Panc1 (cell line): ENCODE data around the gene CBX2. TPM values are rescaled to one million over a fixed set of nuclear protein-coding genes. Genes with fewer than 3 reads are reported as not detected.

Experiments
- ATAC-seq: fragments of 200-7000 bp; cut with Tn5 transposase; 2 replicates; pipeline ENCODE4 v1.9.1; 2020; ENCODE audit warnings: mild to moderate bottlenecking, moderate library complexity
- BruUV-seq: library from RNA; stranded (reverse); fragments of 400-500 nt; replicated peaks from 2 replicates; lab custom pipeline; 2021; lab: Mats Ljungman, UMichigan
- CTCF ChIA-PET: fragments of 300-600 bp; sonication (Branson Sonifier 250); formaldehyde crosslinking; loops from one replicate; lab custom pipeline; 2022; ENCODE audit warnings: antibody characterized with exemption; lab: Charles Lee
- POLR2A ChIA-PET: fragments of 300-600 bp; sonication (Branson Sonifier 250); formaldehyde crosslinking; loops from one replicate; lab custom pipeline; 2022; ENCODE audit warnings: antibody characterized with exemption; lab: Charles Lee
- DNase-seq: peaks from one replicate; pipeline ENCODE4 v3.0.0-alpha.2; 2010; ENCODE audit warnings: low read depth, low spot score
- H3K27ac ChIP-seq: 2 replicates; pipeline ENCODE4 v1.5.1; 2011; ENCODE audit warnings: mild to moderate bottlenecking, low read length, inconsistent platforms
- H3K27me3 ChIP-seq: fragments of 200-500 bp; sonication (Bioruptor generic); 2 replicates; pipeline ENCODE4 v1.6.0; 2014; ENCODE audit warnings: low read length, inconsistent platforms; ENCODE audit not compliant: control insufficient read depth, insufficient read depth
- H3K36me3 ChIP-seq: fragments of 200-500 bp; sonication (Bioruptor generic); 2 replicates; pipeline ENCODE4 v1.5.1; 2014; ENCODE audit warnings: inconsistent platforms, mild to moderate bottlenecking, low read length, moderate library complexity; ENCODE audit not compliant: control insufficient read depth, insufficient read depth
- H3K4me1 ChIP-seq: 2 replicates; pipeline ENCODE4 v1.5.1; 2011; ENCODE audit warnings: inconsistent platforms, mild to moderate bottlenecking, low read length, moderate library complexity; ENCODE audit not compliant: control insufficient read depth, insufficient read depth
- H3K4me3 ChIP-seq, 2 experiments: 2 replicates each; pipeline ENCODE4 v1.5.1; 2011 to 2012; ENCODE audit warnings: low read depth in 2 of 2, low read length in 2 of 2, mild to moderate bottlenecking in 2 of 2, inconsistent platforms in 1 of 2, moderate library complexity in 1 of 2
- H3K9me3 ChIP-seq: fragments of 200-500 bp; sonication (Bioruptor generic); 2 replicates; pipeline ENCODE4 v1.5.1; 2014; ENCODE audit warnings: low read depth, mild to moderate bottlenecking, inconsistent platforms, low read length, moderate library complexity; ENCODE audit not compliant: control insufficient read depth, insufficient read depth
- POLR2AphosphoS5 ChIP-seq: IDR thresholded peaks from 2 replicates; pipeline ENCODE4 v1.6.1; 2012; ENCODE audit warnings: mild to moderate bottlenecking, low read depth, low read length, moderate library complexity
- REST ChIP-seq, 2 experiments: IDR thresholded peaks; 2 replicates each; pipeline ENCODE4 v1.6.1; 2011 to 2012; ENCODE audit warnings: low read depth in 2 of 2, control low read depth in 1 of 2, low read length in 1 of 2, mild to moderate bottlenecking in 1 of 2, moderate library complexity in 1 of 2; ENCODE audit not compliant: insufficient read depth in 1 of 2
- SIN3A ChIP-seq: IDR thresholded peaks from 2 replicates; pipeline ENCODE4 v1.6.1; 2012; ENCODE audit warnings: low read depth, mild to moderate bottlenecking, low read length, moderate library complexity, borderline replicate concordance; ENCODE audit not compliant: insufficient read depth
- TCF7L2 ChIP-seq: IDR thresholded peaks from 2 replicates; pipeline ENCODE4 v1.6.1; 2011; ENCODE audit warnings: mild to moderate bottlenecking, low read depth, low read length, inconsistent platforms
- in situ Hi-C: cut with HindIII; loops from 2 replicates; pipeline ENCODE4 v1.10.0; 2016; ENCODE audit warnings: low sequenced_read_pairs, low pct_unique_long_range_greater_than_20kb
- intact Hi-C: fragments of 100-400 bp; cut with micrococcal nuclease; formaldehyde crosslinking; loops from one replicate; pipeline ENCODE4 v1.10.0; 2022; ENCODE audit not compliant: unreplicated experiment
- total RNA-seq: library from RNA; stranded (reverse); gene quantifications from one replicate; pipeline ENCODE4 v1.2.1, GENCODE V29; 2021; ENCODE audit not compliant: unreplicated experiment
- TF ChIP-seq, protein P1 (sequence below): fragments of 450-650 bp; IDR thresholded peaks from 2 replicates; pipeline ENCODE4 v1.5.1; 2017; ENCODE audit warnings: mild to moderate bottlenecking

The CBX2 gene
- total RNA-seq, 1 experiment from 2014 or later, result 9.0 TPM

- POLR2A ChIA-PET, result no interaction called here
- DNase-seq (no peak), ATAC-seq (no peak)
- no peak overlapping the region for H3K27ac ChIP-seq
- TF ChIP-seq SIN3A (no peak), REST (IDR thresholded peaks at IDR 0.05; ENCODE audit: insufficient read depth in 1 of 2, low read depth in 2 of 2, low read length in 1 of 2) (no peak), TCF7L2 (no peak), POLR2AphosphoS5 (no peak)
- TF ChIP-seq, protein P1, sequence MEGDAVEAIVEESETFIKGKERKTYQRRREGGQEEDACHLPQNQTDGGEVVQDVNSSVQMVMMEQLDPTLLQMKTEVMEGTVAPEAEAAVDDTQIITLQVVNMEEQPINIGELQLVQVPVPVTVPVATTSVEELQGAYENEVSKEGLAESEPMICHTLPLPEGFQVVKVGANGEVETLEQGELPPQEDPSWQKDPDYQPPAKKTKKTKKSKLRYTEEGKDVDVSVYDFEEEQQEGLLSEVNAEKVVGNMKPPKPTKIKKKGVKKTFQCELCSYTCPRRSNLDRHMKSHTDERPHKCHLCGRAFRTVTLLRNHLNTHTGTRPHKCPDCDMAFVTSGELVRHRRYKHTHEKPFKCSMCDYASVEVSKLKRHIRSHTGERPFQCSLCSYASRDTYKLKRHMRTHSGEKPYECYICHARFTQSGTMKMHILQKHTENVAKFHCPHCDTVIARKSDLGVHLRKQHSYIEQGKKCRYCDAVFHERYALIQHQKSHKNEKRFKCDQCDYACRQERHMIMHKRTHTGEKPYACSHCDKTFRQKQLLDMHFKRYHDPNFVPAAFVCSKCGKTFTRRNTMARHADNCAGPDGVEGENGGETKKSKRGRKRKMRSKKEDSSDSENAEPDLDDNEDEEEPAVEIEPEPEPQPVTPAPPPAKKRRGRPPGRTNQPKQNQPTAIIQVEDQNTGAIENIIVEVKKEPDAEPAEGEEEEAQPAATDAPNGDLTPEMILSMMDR, result no peak
- H3K27me3 ChIP-seq, result no peaks in the 10 kb centered on the region
- in situ Hi-C loops, result no loop called here
- no TSS peak for BruUV-seq
- H3K36me3 ChIP-seq, result no peaks in the 10 kb centered on the region
- H3K9me3 ChIP-seq, result no peaks in the 10 kb centered on the region
- intact Hi-C loops, result no loop called here
- CTCF ChIA-PET, result interaction anchor here (0.6 kb wide), 2 partner anchors 11 to 59 kb away, joined by 4 read pairs; no protein-coding TSS in a partner anchor
- no peaks in the 10 kb centered on the region for H3K4me1 ChIP-seq
- H3K4me3 ChIP-seq, result no peak overlapping the region
Measured at GRCh38 chr17:79821331-79822095, 43.6 kb downstream of the CBX2 start.

DNA sequence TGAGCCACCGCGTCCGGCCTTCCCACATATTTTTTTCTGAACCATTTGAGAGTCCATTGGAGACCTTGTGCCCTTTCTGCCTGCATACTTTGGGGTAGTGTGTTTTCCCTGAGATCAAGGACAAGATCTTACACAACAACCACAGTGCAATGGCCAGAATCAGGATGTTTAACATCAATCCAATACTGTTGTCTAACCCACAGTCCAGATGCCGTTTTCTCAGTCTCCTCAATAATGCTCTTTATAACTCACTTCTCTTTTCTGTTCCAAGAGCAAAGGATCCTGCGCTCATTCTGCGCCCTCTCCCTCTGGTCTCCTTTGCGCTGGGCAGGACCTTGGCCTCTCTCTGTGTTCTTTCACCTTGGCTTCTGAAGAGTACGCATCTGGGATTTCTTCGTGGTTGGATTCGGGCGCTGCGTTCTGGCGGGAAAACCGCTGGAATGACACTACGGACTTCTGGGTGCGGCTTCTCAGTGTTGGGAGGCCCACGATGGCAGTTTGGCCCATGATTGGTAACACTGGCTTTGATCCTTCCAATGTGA lies 44.7 kb downstream of the CBX2 start:
- Histone ChIP-seq H3K9me3 (no peaks in the 10 kb centered on the region), H3K27ac (no peak overlapping the region), H3K4me1 (no peaks in the 10 kb centered on the region), H3K27me3 (no peaks in the 10 kb centered on the region), H3K36me3 (no peaks in the 10 kb centered on the region), H3K4me3 (no peak overlapping the region)
- TF ChIP-seq SIN3A (no peak), POLR2AphosphoS5 (no peak), REST (IDR thresholded peaks at IDR 0.05; ENCODE audit: insufficient read depth in 1 of 2, low read depth in 2 of 2, low read length in 1 of 2) (no peak), TCF7L2 (no peak)
- TF ChIP-seq, protein P1, result no peak
- POLR2A ChIA-PET, result no interaction called here
- CTCF ChIA-PET, result no interaction called here
- intact Hi-C loops (no loop called here), in situ Hi-C loops (no loop called here)
- no peak for ATAC-seq
- no TSS peak for BruUV-seq
- DNase-seq, result no peak
